GM12878 (cell line): Measurements from ENCODE around the gene SFXN1. TPM values are rescaled to one million over a fixed set of nuclear protein-coding genes. Genes with fewer than 3 reads are reported as not detected.

ENCODE experiments used
- ATAC-seq: fragments of 200-7000 bp; cut with Tn5 transposase; 3 replicates; pipeline ENCODE4 v1.9.1; 2020; ENCODE audit warnings: mild to moderate bottlenecking, moderate library complexity
- BruUV-seq: library from RNA; stranded (reverse); fragments of 400-500 nt; replicated peaks from 2 replicates; lab custom pipeline; 2021; lab: Mats Ljungman, UMichigan
- CTCF ChIA-PET: fragments of 300-600 bp; sonication (Branson Sonifier 250); formaldehyde crosslinking; extraction: SDS; loops from one replicate; lab custom pipeline; 2021; ENCODE audit warnings: inconsistent platforms; lab: Yijun Ruan, JAX
- POLR2A ChIA-PET: fragments of 350-600 bp; formaldehyde crosslinking; extraction: SDS; loops from one replicate; lab custom pipeline; 2021; ENCODE audit warnings: inconsistent platforms; lab: Charles Lee
- RAD21 ChIA-PET: fragments of 300-600 bp; sonication (Branson Sonifier 250); formaldehyde crosslinking; loops from one replicate; lab custom pipeline; 2023; ENCODE audit warnings: antibody characterized with exemption; ENCODE audit not compliant: unreplicated experiment; lab: Charles Lee
- SMC1A ChIA-PET: fragments of 300-600 bp; sonication (Branson Sonifier 250); formaldehyde crosslinking; loops from one replicate; lab custom pipeline; 2023; ENCODE audit not compliant: unreplicated experiment, uncharacterized antibody; lab: Charles Lee
- DNase-seq: peaks from one replicate; pipeline ENCODE4 v3.0.0-alpha.2; 2011; ENCODE audit warnings: low read depth, low spot score
- FAIRE-seq: peaks from 3 replicates; lab custom pipeline; 2011; peaks lifted over from hg19 to GRCh38; lab: Jason Lieb, UNC
- H2AFZ ChIP-seq: 2 replicates; pipeline ENCODE4 v1.6.0; 2011; ENCODE audit warnings: low read depth, low read length, control low read depth; ENCODE audit not compliant: control insufficient read depth
- H3K27ac ChIP-seq: 2 replicates; pipeline ENCODE4 v1.5.1; 2011; ENCODE audit warnings: control low read depth; ENCODE audit not compliant: control insufficient read depth, insufficient read depth
- H3K27me3 ChIP-seq, 2 experiments: replicated peaks in 1 of 2; 2 replicates each; pipeline versions ENCODE4 v1.6.0 to v1.6.1; 2011; ENCODE audit warnings: low read length in 1 of 2; ENCODE audit not compliant: control insufficient read depth in 2 of 2, insufficient read depth in 2 of 2
- H3K36me3 ChIP-seq, 2 experiments: 2 replicates each; pipeline ENCODE4 v1.5.1; 2011; ENCODE audit warnings: low read length in 1 of 2; ENCODE audit not compliant: control insufficient read depth in 2 of 2, insufficient read depth in 2 of 2
- H3K4me1 ChIP-seq: 2 replicates; pipeline ENCODE4 v1.6.1; 2011; ENCODE audit warnings: mild to moderate bottlenecking, low read length, moderate library complexity, mixed read lengths; ENCODE audit not compliant: control insufficient read depth, insufficient read depth
- H3K4me2 ChIP-seq: 2 replicates; pipeline ENCODE4 v1.6.0; 2011; ENCODE audit warnings: control low read depth; ENCODE audit not compliant: control insufficient read depth, insufficient read depth
- H3K4me3 ChIP-seq: fragments of 200-600 bp; sonication (generic); 2 replicates; pipeline ENCODE4 v1.5.1; 2016
- H3K79me2 ChIP-seq: 2 replicates; pipeline ENCODE4 v1.6.0; 2011; ENCODE audit warnings: low read length; ENCODE audit not compliant: control insufficient read depth, insufficient read depth
- H3K9ac ChIP-seq: 2 replicates; pipeline ENCODE4 v1.8.0; 2011; ENCODE audit warnings: low read length, control low read depth, mixed read lengths; ENCODE audit not compliant: control insufficient read depth, insufficient read depth
- H3K9me3 ChIP-seq: replicated peaks from 3 replicates; pipeline ENCODE4 v1.5.1; 2011; ENCODE audit warnings: mild to moderate bottlenecking, low read length; ENCODE audit not compliant: control insufficient read depth, insufficient read depth
- H4K20me1 ChIP-seq: 2 replicates; pipeline ENCODE4 v1.6.0; 2011; ENCODE audit not compliant: control insufficient read depth, insufficient read depth
- CEBPZ ChIP-seq: fragments of 150-350 bp; IDR thresholded peaks from 2 replicates; pipeline ENCODE4 v1.6.1; 2016; ENCODE audit warnings: low read depth, low read length
- CUX1 ChIP-seq: IDR thresholded peaks from 2 replicates; pipeline ENCODE4 v1.6.1; 2012; ENCODE audit warnings: improper control_type of control experiment, low read depth, low read length; ENCODE audit not compliant: insufficient replicate concordance
- GABPA ChIP-seq: IDR thresholded peaks from 2 replicates; pipeline ENCODE4 v1.6.1; 2014; ENCODE audit warnings: antibody characterized with exemption, low read depth, mild to moderate bottlenecking, inconsistent platforms
- GATAD2B ChIP-seq: fragments of 450-650 bp; conservative IDR thresholded peaks from 2 replicates; pipeline ENCODE4 v1.6.1; 2017; ENCODE audit warnings: low read depth, mild to moderate bottlenecking, moderate library complexity
- MTA3 ChIP-seq: IDR thresholded peaks from 2 replicates; pipeline ENCODE4 v1.6.1; 2012; ENCODE audit warnings: low read length, inconsistent platforms, borderline replicate concordance
- PAX8 ChIP-seq: fragments of 450-650 bp; IDR thresholded peaks from 2 replicates; pipeline ENCODE4 v1.6.1; 2017; ENCODE audit warnings: mild to moderate bottlenecking, moderate library complexity
- PML ChIP-seq: IDR thresholded peaks from 2 replicates; pipeline ENCODE4 v1.6.1; 2012; ENCODE audit warnings: low read length, inconsistent platforms
- RELB ChIP-seq: fragments of 450-650 bp; IDR thresholded peaks from 2 replicates; pipeline ENCODE4 v1.6.1; 2017; ENCODE audit warnings: low read depth, mild to moderate bottlenecking, moderate library complexity
- SMARCA5 ChIP-seq: fragments of 450-650 bp; IDR thresholded peaks from 2 replicates; pipeline ENCODE4 v1.6.1; 2017; ENCODE audit warnings: mild to moderate bottlenecking
- STAT3 ChIP-seq: IDR thresholded peaks from 2 replicates; pipeline ENCODE4 v1.6.1; 2011; ENCODE audit warnings: low read depth, low read length, improper control_type of control experiment
- TAF1 ChIP-seq: IDR thresholded peaks from 2 replicates; pipeline ENCODE4 v1.6.1; 2011; ENCODE audit warnings: mild to moderate bottlenecking, low read depth, low read length, borderline replicate concordance
- ZBED1 ChIP-seq: IDR thresholded peaks from 2 replicates; pipeline ENCODE4 v1.6.1; 2016; ENCODE audit warnings: borderline replicate concordance
- ZNF24 ChIP-seq: fragments of 450-650 bp; IDR thresholded peaks from 2 replicates; pipeline ENCODE4 v1.6.1; 2017; ENCODE audit warnings: antibody characterized with exemption, mild to moderate bottlenecking
- ZNF274 ChIP-seq: IDR thresholded peaks from one replicate; pipeline ENCODE4 v1.8.0; 2011; ENCODE audit not compliant: insufficient read length, insufficient read depth
- WGBS: methylation state at CpG from one replicate; pipeline ENCODE4 v1.1.6; 2016; ENCODE audit warnings: low lambda C conversion rate; ENCODE audit not compliant: insufficient replicate concordance, insufficient coverage; ENCODE audit errors: missing lambda C conversion rate; 5-methylcytosine and 5-hydroxymethylcytosine counted together
- in situ Hi-C: fragments of 300-500 bp; cut with MboI; formaldehyde crosslinking; loops from 9 replicates; pipeline ENCODE4 v1.14.3; 2018; ENCODE audit warnings: mixed read lengths
- intact Hi-C: fragments of 100-400 bp; cut with micrococcal nuclease; formaldehyde crosslinking; loops from one replicate; pipeline ENCODE4 v1.14.2; 2022; ENCODE audit not compliant: unreplicated experiment
- polyA plus RNA-seq, 11 experiments: library from polyadenylated mRNA; depleted of rRNA in 4 of 11; unstranded in 6 of 11; stranded (reverse) in 5 of 11; fragments of >200 nt; fragmentation: Nextera tagmentation in 4 of 11; fragmentation: Illumina TruSeq in 1 of 11; extraction: Ambion mirVana in 4 of 11; extraction: Trizol in 1 of 11; gene quantifications; 1 replicate in 1 of 11; 2 replicates in 10 of 11; pipeline versions ENCODE4 v1.2.1 to v1.2.3, GENCODE V29; 2011 to 2016; ENCODE audit warnings: inconsistent platforms in 2 of 11, missing spikeins in 2 of 11, low read depth in 1 of 11
- total RNA-seq, 4 experiments: library from RNA; depleted of rRNA in 3 of 4; stranded (reverse); fragments of >200 nt in 3 of 4; fragmentation: Illumina TruSeq in 1 of 4; extraction: Trizol in 1 of 4; gene quantifications; 2 replicates each; pipeline versions ENCODE4 v1.2.1 to v1.2.3, GENCODE V29; 2013 to 2021

SFXN1 gene
- total and polyA plus RNA-seq, 10 of the 15 experiments (the other 5 are each of a cell fraction or from before 2014, with no cell fraction given), result 18.0 to 248 (median 103) TPM

- Histone ChIP-seq H3K79me2 (peaks cover 16% of the 10 kb centered on the region), H2AFZ (no peak overlapping the region), H3K27ac (no peak overlapping the region), H3K36me3 (no peaks in the 10 kb centered on the region), H3K9ac (no peak overlapping the region), H3K4me1 (no peaks in the 10 kb centered on the region), H3K9me3 (no peaks in the 10 kb centered on the region), H4K20me1 (no peaks in the 10 kb centered on the region), H3K4me3 (no peak overlapping the region), H3K4me2 (no peak overlapping the region), H3K27me3 (0 out of 4 replicates have a peak, but pooled peaks cover 0 to 2% of the 10 kb centered on the region in 2 experiments)
- BruUV-seq, result no TSS peak
- ATAC-seq (no peak), FAIRE-seq (no peak), DNase-seq (no peak)
- SMC1A ChIA-PET, result no interaction called here
- in situ Hi-C loops, result no loop called here
- CTCF ChIA-PET, result interaction anchor here (4.6 kb wide), 1 partner anchor 11 kb away, joined by 24 read pairs; no protein-coding TSS in a partner anchor
- 14% methylated on average over 1 of the region's 1 CpG for WGBS
- POLR2A ChIA-PET, result interaction anchor here (0.7 to 0.8 kb wide), 2 partner anchors 11 to 16 kb away, joined by 3 to 5 read pairs; no protein-coding TSS in a partner anchor
- RAD21 ChIA-PET, result no interaction called here
- intact Hi-C loops, result no loop called here
- no peak for TF ChIP-seq SMARCA5
- no peak for TF ChIP-seq STAT3
- no peak for TF ChIP-seq PAX8
- no peak for TF ChIP-seq CEBPZ
- TF ChIP-seq PML, result no peak
- TF ChIP-seq MTA3, result no peak
- no peak for TF ChIP-seq TAF1
- no peak for TF ChIP-seq CUX1
- TF ChIP-seq GABPA, result no peak
- no peak for TF ChIP-seq ZNF274
- no peak for TF ChIP-seq RELB
- no peak for TF ChIP-seq ZNF24
- no peak for TF ChIP-seq ZBED1
- TF ChIP-seq GATAD2B, result no peak
These were observed 3.1 kb upstream of the SFXN1 start for GRCh38 chr5:175475248-175475647.
